HCT116 (cell line): Measurements from ENCODE around the gene RETNLB. TPM values are rescaled to one million over a fixed set of nuclear protein-coding genes. Genes with fewer than 3 reads are reported as not detected.

Source experiments
- ATAC-seq: fragments of 200-7000 bp; cut with Tn5 transposase; 2 replicates; pipeline ENCODE4 v1.9.1; 2020; ENCODE audit warnings: mild to moderate bottlenecking, moderate library complexity
- BruUV-seq: library from RNA; stranded (reverse); fragments of 400-500 nt; replicated peaks from 2 replicates; lab custom pipeline; 2021; lab: Mats Ljungman, UMichigan
- CTCF ChIA-PET: fragments of 300-600 bp; sonication (Branson Sonifier 250); formaldehyde crosslinking; loops from one replicate; lab custom pipeline; 2021; ENCODE audit warnings: antibody characterized with exemption; lab: Charles Lee
- POLR2A ChIA-PET: fragments of 300-600, 350-600 bp; sonication (Branson Sonifier 250); formaldehyde crosslinking; loops from one replicate; lab custom pipeline; 2021; ENCODE audit warnings: antibody characterized with exemption; lab: Charles Lee
- RAD21 ChIA-PET, 2 experiments: fragments of 300-600 bp; sonication (Branson Sonifier 250); formaldehyde crosslinking; loops; one replicate each; lab custom pipeline; 2023; ENCODE audit warnings: low total read pairs in 2 of 2; ENCODE audit not compliant: uncharacterized antibody in 2 of 2, unreplicated experiment in 2 of 2, low non-redundant PET in 1 of 2; lab: Charles Lee
- DNase-seq: peaks from one replicate; pipeline ENCODE4 v3.0.0-alpha.2; 2010; ENCODE audit warnings: low read depth, low spot score
- H2AFZ ChIP-seq: fragments of 200-600 bp; shearing (Covaris generic), sonication (generic); 2 replicates; pipeline ENCODE4 v1.6.1; 2017; ENCODE audit warnings: low read depth, mixed run types, mixed read lengths, antibody characterized with exemption, low read length; ENCODE audit not compliant: poor library complexity, severe bottlenecking
- H3K27ac ChIP-seq: 2 replicates; pipeline ENCODE4 v1.5.1; 2012; ENCODE audit warnings: low read depth, low read length
- H3K27me3 ChIP-seq: fragments of 200-600 bp; sonication (generic); 2 replicates; pipeline ENCODE4 v1.6.1; 2016; ENCODE audit warnings: mixed run types, low read length, mixed read lengths; ENCODE audit not compliant: insufficient read depth
- H3K36me3 ChIP-seq, 2 experiments: fragments of 200-500 bp in 1 of 2; fragments of 200-600 bp in 1 of 2; sonication (Bioruptor generic) in 1 of 2; sonication (generic) in 1 of 2; 2 replicates each; pipeline versions ENCODE4 v1.5.1 to v1.6.1; 2014 to 2016; ENCODE audit warnings: low read length in 2 of 2, inconsistent platforms in 1 of 2, mixed read lengths in 1 of 2, mixed run types in 1 of 2; ENCODE audit not compliant: insufficient read depth in 2 of 2, control insufficient read depth in 1 of 2
- H3K4me1 ChIP-seq, 2 experiments: fragments of 200-600 bp in 1 of 2; sonication (generic) in 1 of 2; 2 replicates each; pipeline versions ENCODE4 v1.5.1 to v1.6.1; 2012 to 2017; ENCODE audit warnings: low read length in 2 of 2, inconsistent platforms in 1 of 2, mild to moderate bottlenecking in 1 of 2, mixed read lengths in 1 of 2, mixed run types in 1 of 2, moderate library complexity in 1 of 2; ENCODE audit not compliant: insufficient read depth in 2 of 2, control insufficient read depth in 1 of 2
- H3K4me2 ChIP-seq: fragments of 200-600 bp; sonication (generic); 2 replicates; pipeline ENCODE4 v1.6.1; 2017; ENCODE audit warnings: mixed run types, low read length, mixed read lengths
- H3K4me3 ChIP-seq, 2 experiments: fragments of 200-600 bp in 1 of 2; sonication (generic) in 1 of 2; replicated peaks in 1 of 2; 2 replicates each; pipeline ENCODE4 v1.5.1; 2011 to 2016; ENCODE audit warnings: low read length in 2 of 2, control low read depth in 1 of 2, low read depth in 1 of 2, mild to moderate bottlenecking in 1 of 2, mixed read lengths in 1 of 2, mixed run types in 1 of 2
- H3K79me2 ChIP-seq: fragments of 200-600 bp; sonication (generic); 2 replicates; pipeline ENCODE4 v1.6.1; 2017; ENCODE audit warnings: mild to moderate bottlenecking, mixed run types, low read length, moderate library complexity, mixed read lengths; ENCODE audit not compliant: insufficient read depth
- H3K9ac ChIP-seq: fragments of 200-600 bp; sonication (generic); 2 replicates; pipeline ENCODE4 v1.6.1; 2016; ENCODE audit warnings: low read length, mixed read lengths
- H3K9me2 ChIP-seq: fragments of 200-600 bp; sonication (generic), shearing (Covaris generic); 2 replicates; pipeline ENCODE4 v1.6.1; 2017; ENCODE audit warnings: mixed run types, mild to moderate bottlenecking, moderate library complexity; ENCODE audit not compliant: insufficient read depth
- H3K9me3 ChIP-seq, 2 experiments: fragments of 200-500 bp in 1 of 2; fragments of 200-600 bp in 1 of 2; sonication (Bioruptor generic) in 1 of 2; sonication (generic) in 1 of 2; 2 replicates each; pipeline ENCODE4 v1.6.1; 2014 to 2017; ENCODE audit warnings: low read length in 2 of 2, mixed read lengths in 2 of 2, inconsistent platforms in 1 of 2, low read depth in 1 of 2, mild to moderate bottlenecking in 1 of 2, mixed run types in 1 of 2, moderate library complexity in 1 of 2; ENCODE audit not compliant: control insufficient read depth in 1 of 2, insufficient read depth in 1 of 2
- H4K20me1 ChIP-seq: fragments of 200-600 bp; sonication (generic), shearing (Covaris generic); 2 replicates; pipeline ENCODE4 v1.6.1; 2017; ENCODE audit warnings: mixed run types, mild to moderate bottlenecking, moderate library complexity; ENCODE audit not compliant: insufficient read depth
- CBX3 ChIP-seq: IDR thresholded peaks from 2 replicates; pipeline ENCODE4 v1.6.1; 2012; ENCODE audit warnings: low read depth
- CTCF ChIP-seq, 3 experiments: fragments of 200-600 bp in 1 of 3; sonication (generic) in 1 of 3; IDR thresholded peaks in 2 of 3; conservative IDR thresholded peaks in 1 of 3; 2 replicates each; pipeline ENCODE4 v1.5.1; 2012 to 2017; ENCODE audit warnings: low read depth in 2 of 3, low read length in 2 of 3, antibody characterized with exemption in 1 of 3, borderline replicate concordance in 1 of 3, control low read depth in 1 of 3, mild to moderate bottlenecking in 1 of 3, mixed read lengths in 1 of 3, mixed run types in 1 of 3, moderate library complexity in 1 of 3; ENCODE audit not compliant: insufficient read depth in 1 of 3
- EGR1 ChIP-seq: IDR thresholded peaks from 2 replicates; pipeline ENCODE4 v1.6.1; 2012; ENCODE audit warnings: low read depth
- EZH2phosphoT487 ChIP-seq: fragments of 200-600 bp; IDR thresholded peaks from 2 replicates; pipeline ENCODE4 v1.6.1; 2018; ENCODE audit warnings: antibody characterized with exemption, borderline replicate concordance
- FOSL1 ChIP-seq: IDR thresholded peaks from 2 replicates; pipeline ENCODE4 v1.6.1; 2012; ENCODE audit warnings: low read depth
- RAD21 ChIP-seq: IDR thresholded peaks from 2 replicates; pipeline ENCODE4 v1.6.1; 2012; ENCODE audit warnings: low read depth, mild to moderate bottlenecking
- SP1 ChIP-seq: IDR thresholded peaks from 2 replicates; pipeline ENCODE4 v1.6.1; 2012; ENCODE audit warnings: low read depth
- YY1 ChIP-seq: IDR thresholded peaks from 2 replicates; pipeline ENCODE4 v1.6.1; 2011; ENCODE audit warnings: low read length, low read depth, moderate library complexity, mild to moderate bottlenecking; ENCODE audit not compliant: insufficient replicate concordance; ENCODE audit errors: extremely low read depth
- ZBTB33 ChIP-seq: IDR thresholded peaks from 2 replicates; pipeline ENCODE4 v1.6.1; 2011; ENCODE audit warnings: mild to moderate bottlenecking, low read length, moderate library complexity; ENCODE audit not compliant: insufficient replicate concordance; ENCODE audit errors: extremely low read depth
- ZFX ChIP-seq: fragments of 450-650 bp; IDR thresholded peaks from 2 replicates; pipeline ENCODE4 v1.6.1; 2017
- intact Hi-C: fragments of 100-400 bp; cut with micrococcal nuclease; formaldehyde crosslinking; loops from 2 replicates; pipeline ENCODE4 v1.10.0; 2022
- total RNA-seq: library from RNA; stranded (reverse); gene quantifications from one replicate; pipeline ENCODE4 v1.2.1, GENCODE V29; 2021; ENCODE audit not compliant: unreplicated experiment
- TF ChIP-seq, protein P1 (sequence below): IDR thresholded peaks from 2 replicates; pipeline ENCODE4 v1.6.1; 2012

The RETNLB gene
- total RNA-seq, 1 experiment from 2014 or later, result not detected

DNA sequence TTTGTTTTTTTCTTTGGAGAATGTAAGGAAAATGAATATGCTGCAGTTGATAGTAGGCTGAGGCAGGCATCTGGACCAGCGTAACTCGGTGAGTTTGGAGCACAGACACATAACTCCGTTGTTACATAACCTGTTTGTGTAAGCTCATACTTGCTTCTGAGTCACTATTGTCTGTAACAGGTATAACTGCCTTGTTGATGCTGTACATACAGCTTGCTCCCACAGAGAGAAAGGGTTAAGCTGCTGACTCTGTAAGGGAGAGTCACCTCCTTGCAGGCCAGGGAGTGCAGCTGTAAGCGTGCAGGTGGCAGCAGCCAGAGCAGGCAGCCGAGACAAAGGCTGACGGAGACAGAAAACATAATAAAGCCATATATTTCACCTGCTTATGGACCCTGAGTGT is 20.4 kb downstream of the RETNLB start:
- H3K4me2 ChIP-seq, result no peak overlapping the region
- CTCF ChIA-PET, result no interaction called here
- no peaks in the 10 kb centered on the region for H3K9me2 ChIP-seq
- no peaks in the 10 kb centered on the region for H3K79me2 ChIP-seq
- no peak for ATAC-seq
- RAD21 ChIA-PET, result no interaction called here
- H4K20me1 ChIP-seq, result no peaks in the 10 kb centered on the region
- H3K27ac ChIP-seq, result no peak overlapping the region
- no peaks in the 10 kb centered on the region for H3K36me3 ChIP-seq
- intact Hi-C loops, result no loop called here
- no peak overlapping the region for H3K9ac ChIP-seq
- POLR2A ChIA-PET, result no interaction called here
- no peak for DNase-seq
- no peak overlapping the region for H2AFZ ChIP-seq
- no peaks in the 10 kb centered on the region for H3K4me1 ChIP-seq
- H3K27me3 ChIP-seq, result 0 out of 2 replicates have a peak, but pooled peaks cover 3% of the 10 kb centered on the region
- BruUV-seq, result no TSS peak
- no peak overlapping the region for H3K4me3 ChIP-seq
- TF ChIP-seq FOSL1 (no peak), ZFX (no peak), YY1 (no peak), SP1 (no peak), RAD21 (no peak)
- H3K9me3 ChIP-seq, result no peaks in the 10 kb centered on the region

- H3K9ac ChIP-seq, result no peak overlapping the region
- RAD21 ChIA-PET, result no interaction called here
- TF ChIP-seq, protein P1, sequence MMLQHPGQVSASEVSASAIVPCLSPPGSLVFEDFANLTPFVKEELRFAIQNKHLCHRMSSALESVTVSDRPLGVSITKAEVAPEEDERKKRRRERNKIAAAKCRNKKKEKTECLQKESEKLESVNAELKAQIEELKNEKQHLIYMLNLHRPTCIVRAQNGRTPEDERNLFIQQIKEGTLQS, result no peak
- no peak for TF ChIP-seq EZH2phosphoT487
- TF ChIP-seq CBX3, result no peak
- TF ChIP-seq YY1, result no peak
- TF ChIP-seq FOSL1, result no peak
- TF ChIP-seq CTCF (IDR thresholded peaks at IDR 0.05 in 2 of 3, conservative IDR thresholded peaks at IDR 0.05 in 1 of 3; ENCODE audit: borderline replicate concordance in 1 of 3, insufficient read depth in 1 of 3, low read depth in 2 of 3, low read length in 2 of 3), result no peak
- no peak for TF ChIP-seq EGR1
- TF ChIP-seq ZBTB33, result no peak
- TF ChIP-seq SP1, result no peak
- TF ChIP-seq, all 23 proteins: peak for 0
- no peak overlapping the region for H3K4me3 ChIP-seq
- H3K36me3 ChIP-seq, result no peaks in the 10 kb centered on the region
- H3K27me3 ChIP-seq, result no peaks in the 10 kb centered on the region
- H3K27ac ChIP-seq, result no peak overlapping the region
- ChIA-PET CTCF (no interaction called here), POLR2A (no interaction called here)
- BruUV-seq, result no TSS peak
- no peak for DNase-seq
- ATAC-seq, result no peak
- H4K20me1 ChIP-seq, result no peaks in the 10 kb centered on the region
- no peaks in the 10 kb centered on the region for H3K9me3 ChIP-seq
- H3K79me2 ChIP-seq, result no peaks in the 10 kb centered on the region
- intact Hi-C loops, result no loop called here
- no peak overlapping the region for H3K4me2 ChIP-seq
- H3K9me2 ChIP-seq, result no peaks in the 10 kb centered on the region
- no peaks in the 10 kb centered on the region for H3K4me1 ChIP-seq
- H2AFZ ChIP-seq, result no peak overlapping the region
Observed at GRCh38 chr3:108728934-108729333, 28.3 kb downstream of the RETNLB start.
